ENCODE measurements around the gene MKRN1.

GRCh38 chr7:140512317-140513000, 33.2 kb upstream of the MKRN1 start:
- TF ChIP-seq POLR2AphosphoS5 (IDR thresholded peaks at IDR 0.05) (no peak), POLR2A (IDR thresholded peaks at IDR 0.05) (no peak)
